Forelimb muscle (tissue), 1 donor: Measurements from ENCODE around the gene NFIC. TPM values are rescaled to one million over a fixed set of nuclear protein-coding genes. Genes with fewer than 3 reads are reported as not detected.

Source experiments
- DNase-seq: peaks from one replicate; pipeline ENCODE4 v3.0.0-alpha.2; 2013; ENCODE audit warnings: low read depth
- polyA plus RNA-seq: library from polyadenylated mRNA; unstranded; fragments of 120-200 nt; gene quantifications from one replicate; pipeline ENCODE4 v1.2.1, GENCODE V29; 2013; ENCODE audit not compliant: insufficient read length

The NFIC gene
- polyA plus RNA-seq, 1 donor, result 35.4 TPM

DNA sequence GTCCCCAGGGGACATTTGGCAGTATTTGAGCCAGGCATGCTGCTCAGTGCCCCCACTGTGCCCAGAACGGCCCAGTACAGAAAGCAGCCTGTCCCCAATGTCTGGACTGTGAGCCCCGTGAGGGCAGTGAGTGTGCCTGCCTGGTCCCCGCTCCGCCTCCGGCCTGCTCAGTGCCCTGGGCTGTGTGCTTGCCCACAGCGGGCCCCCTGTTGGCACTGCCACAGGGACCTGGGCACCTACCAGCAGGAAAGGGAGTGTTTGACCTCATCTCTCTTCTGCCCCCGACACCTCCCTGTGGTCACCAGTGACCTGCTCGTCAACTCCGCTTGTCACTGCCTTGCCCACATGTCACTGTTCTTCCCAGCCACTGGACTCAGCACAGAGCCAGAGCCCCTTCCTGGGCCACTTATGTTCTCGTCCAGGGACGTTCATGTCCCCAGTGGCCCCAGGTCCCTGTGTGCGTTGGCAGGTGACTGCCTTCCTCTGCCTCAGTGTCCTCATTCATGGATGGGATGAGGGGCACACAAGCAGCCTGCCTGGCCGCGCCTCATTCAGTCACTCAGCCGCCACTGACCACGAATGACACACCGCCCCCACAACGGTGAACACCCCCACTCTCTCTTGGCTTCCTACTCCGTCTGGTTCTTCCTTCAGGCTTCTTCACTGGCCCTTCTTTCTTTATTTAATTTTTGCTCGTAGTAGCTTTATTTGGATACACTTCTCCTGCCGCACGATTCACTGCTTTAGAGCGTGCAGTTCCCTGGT, 142.6 kb downstream of the NFIC start:
- DNase-seq, result no peak

GRCh38 chr19:3509566-3509989, 143.2 kb downstream of the NFIC start:
- no peak for DNase-seq

DNA sequence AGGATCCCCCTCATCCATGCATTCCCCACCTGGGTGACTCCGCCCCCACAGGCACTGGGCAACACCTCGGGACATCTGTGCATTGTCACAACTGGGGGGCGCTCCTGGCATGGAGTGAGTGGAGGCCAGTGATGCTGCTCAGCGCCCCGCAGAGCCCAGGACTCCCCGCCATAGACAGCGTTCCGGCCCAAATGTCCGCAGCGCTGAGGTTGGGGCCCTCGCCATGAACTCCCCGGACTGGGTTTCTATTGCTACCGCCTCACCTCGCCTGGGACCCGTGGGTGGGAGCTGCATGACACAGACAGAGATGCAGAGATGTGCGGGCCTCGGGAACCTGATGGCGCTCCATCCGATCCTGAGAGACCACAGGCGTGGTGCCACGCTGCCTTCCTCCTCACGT, 144.3 kb downstream of the NFIC start:
- DNase-seq, result no peak

DNA sequence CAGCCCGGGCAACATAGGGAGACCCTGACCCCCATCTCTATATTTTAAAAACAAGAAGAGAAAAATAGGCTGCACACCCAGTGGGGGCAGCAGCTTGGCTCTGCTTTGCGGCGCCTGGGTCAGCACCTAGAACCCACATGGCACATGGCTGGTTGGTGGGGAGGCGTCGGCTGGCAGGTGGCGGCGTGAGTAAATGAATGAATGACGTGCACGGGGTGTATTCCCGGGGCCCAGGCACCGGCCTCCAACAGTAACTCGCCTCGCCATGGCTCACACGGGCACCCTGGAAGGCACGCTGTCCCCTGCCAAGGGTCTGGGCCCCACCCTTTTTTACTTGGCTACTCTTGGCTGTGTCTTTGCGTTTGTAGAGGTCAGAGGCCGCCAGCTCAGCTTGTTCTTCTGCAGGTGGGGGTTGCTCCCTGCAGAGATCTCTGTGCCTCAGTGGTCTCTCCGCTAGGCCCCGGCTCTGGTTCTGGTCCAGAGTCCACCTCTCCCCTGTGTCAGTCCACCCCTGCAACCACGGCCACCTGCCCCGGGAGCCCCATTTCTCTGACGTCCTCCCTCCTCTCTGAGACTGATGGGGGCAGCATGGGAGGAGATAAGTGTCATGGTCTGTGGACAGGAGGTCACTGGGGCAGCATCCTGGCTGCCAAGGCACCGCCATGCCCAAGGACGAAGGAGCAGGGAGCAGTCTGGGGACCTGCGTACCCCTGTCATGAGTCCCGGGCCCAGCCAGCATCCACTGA, 145.3 kb downstream of the NFIC start:
- DNase-seq, result no peak

GRCh38 chr19:3512562-3513228, 146.3 kb downstream of the NFIC start:
- no peak for DNase-seq

- DNase-seq, result no peak
Observed at GRCh38 chr19:3513229-3514140, 147.1 kb downstream of the NFIC start.

DNA sequence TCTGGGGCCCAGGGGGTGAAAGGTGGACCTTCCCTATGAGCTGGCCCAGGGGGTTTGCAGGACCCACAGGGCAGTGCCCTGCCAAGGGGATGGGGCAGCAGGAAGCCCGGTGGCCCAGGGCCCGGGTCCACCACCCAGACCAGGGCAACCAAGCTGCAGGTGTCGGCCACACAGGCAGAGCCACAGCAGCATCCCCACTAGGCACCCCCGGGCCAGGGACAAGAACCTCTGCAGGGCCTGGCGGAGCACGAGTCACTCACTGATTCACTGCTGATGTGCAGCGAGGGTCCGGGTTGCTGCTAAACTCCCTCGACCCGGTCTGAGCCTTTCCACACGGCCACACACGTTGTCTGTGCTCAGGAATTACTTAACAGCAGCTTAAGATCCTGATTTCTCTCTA, 148.5 kb downstream of the NFIC start:
- no peak for DNase-seq

DNA sequence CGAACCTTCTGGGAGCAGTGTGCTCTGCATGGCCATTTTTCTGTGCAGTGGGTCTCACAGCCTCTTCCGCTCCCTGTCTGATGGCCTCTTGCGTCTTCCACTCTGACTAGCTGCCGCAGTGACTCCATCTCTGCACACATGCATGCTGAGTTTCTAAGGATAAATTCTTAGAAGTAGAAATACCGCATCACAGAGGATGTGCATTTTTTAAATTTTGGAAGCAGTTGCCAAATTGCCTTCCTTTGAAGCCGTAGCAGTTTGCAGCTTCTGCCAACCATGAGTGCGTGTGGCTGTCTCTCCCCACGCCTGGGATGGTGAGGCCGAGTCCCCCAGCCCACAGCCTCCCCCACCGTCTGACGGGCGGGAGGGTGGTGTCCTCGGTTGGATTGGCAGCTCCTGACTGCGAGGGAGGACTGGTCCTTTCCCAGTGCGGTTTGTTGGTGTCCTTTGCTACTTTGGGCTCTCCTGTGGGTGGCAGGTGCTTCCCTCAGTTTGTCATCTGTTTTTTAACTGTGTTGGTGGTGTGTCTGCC, 149.6 kb downstream of the NFIC start:
- DNase-seq, result no peak

GRCh38 chr19:3516675-3517207, 150.4 kb downstream of the NFIC start:
- no peak for DNase-seq

DNA sequence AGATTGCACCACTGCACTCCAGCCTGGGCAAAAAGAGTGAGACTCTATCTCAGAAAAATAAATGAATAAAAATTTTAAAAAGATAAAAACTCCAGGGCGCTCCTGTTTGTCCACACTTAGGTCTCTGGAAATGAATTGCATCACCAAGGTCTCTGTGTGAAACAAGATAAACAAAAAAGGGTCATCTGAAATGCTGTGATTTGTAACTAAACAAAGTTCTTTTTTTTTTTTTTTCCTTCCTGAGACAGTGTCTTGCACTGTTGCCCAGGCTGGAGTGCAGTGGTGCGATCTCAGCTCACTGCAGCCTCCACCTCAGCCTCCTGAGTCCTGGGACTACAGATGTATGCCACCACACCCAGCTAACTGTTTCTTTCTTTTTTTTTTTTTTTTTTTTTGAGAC, 151.3 kb downstream of the NFIC start:
- no peak for DNase-seq

GRCh38 chr19:3518255-3518654, 151.9 kb downstream of the NFIC start:
- DNase-seq, result no peak

DNA sequence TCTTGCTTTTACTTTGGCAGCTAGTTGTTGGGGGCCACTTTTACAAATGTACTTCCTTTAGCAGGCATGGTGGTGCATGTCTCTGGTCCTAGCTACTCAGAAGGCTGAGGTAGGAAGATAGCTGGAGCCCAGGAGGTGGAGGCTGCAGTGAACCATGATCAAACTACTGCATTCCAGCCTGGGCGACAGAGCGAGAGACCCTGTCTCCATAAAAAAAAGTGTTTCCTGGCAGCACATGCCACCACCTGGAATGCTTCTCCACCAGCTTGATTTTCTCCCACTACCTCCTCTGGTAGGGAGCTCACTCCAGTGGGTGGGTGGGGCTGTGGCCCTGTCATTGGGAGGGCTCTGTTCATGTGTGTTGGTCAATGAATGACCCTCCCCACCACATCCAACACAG, 152.3 kb downstream of the NFIC start:
- DNase-seq, result no peak

Other genes starting within 250 kb of the NFIC start
- 1.6 TPM for gene GNA15, start 230.6 kb upstream of the NFIC start, polyA plus RNA-seq
- gene S1PR4, start 187.8 kb upstream of the NFIC start, polyA plus RNA-seq, result 0.56 TPM
- gene NCLN, start 180.7 kb upstream of the NFIC start, polyA plus RNA-seq, result 26.0 TPM
- gene CELF5, start 141.9 kb upstream of the NFIC start, polyA plus RNA-seq, result 0.15 TPM
- gene SMIM24, start 113.9 kb downstream of the NFIC start, polyA plus RNA-seq, result 0.22 TPM
- gene SMIM44, start 116.9 kb downstream of the NFIC start, polyA plus RNA-seq, result not detected
- gene DOHH, start 134.1 kb downstream of the NFIC start, polyA plus RNA-seq, result 6.8 TPM
- 26.9 TPM for gene FZR1, start 139.7 kb downstream of the NFIC start, polyA plus RNA-seq
- 4.5 TPM for gene TEKTIP1, start 172.6 kb downstream of the NFIC start, polyA plus RNA-seq
- 25.2 TPM for gene MFSD12, start 191.0 kb downstream of the NFIC start, polyA plus RNA-seq
- gene HMG20B, start 206.4 kb downstream of the NFIC start, polyA plus RNA-seq, result 34.1 TPM
- gene GIPC3, start 218.9 kb downstream of the NFIC start, polyA plus RNA-seq, result 1.4 TPM
- gene TBXA2R, start 240.3 kb downstream of the NFIC start, polyA plus RNA-seq, result 1.7 TPM